ENCODE results near the gene EHBP1.

Gene EHBP1

DNA sequence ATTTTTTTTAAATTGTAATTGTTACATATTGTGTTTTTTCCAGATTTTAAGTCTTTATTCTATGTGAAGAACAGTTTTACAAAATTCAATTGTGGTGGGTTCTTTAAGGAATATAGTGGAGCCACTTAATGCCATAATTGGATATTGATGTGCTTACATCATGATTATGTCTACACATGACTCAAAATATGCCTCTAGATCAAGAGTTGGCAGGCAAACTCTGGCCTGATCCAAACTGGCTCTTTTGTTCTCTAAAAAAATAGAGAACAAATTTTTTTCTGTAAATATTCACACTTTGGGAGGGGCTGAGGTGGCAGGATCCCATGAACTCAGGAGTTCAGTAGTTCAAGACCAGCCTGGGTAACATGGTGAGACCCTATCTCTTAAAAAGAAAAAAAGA, 8.3 kb downstream of the EHBP1 start:
- H3K9ac ChIP-seq = no peak overlapping the region
- peaks cover 0 to 3% (median 0%) of the 10 kb centered on the region in 10 experiments; a peak in 1 of 20 replicates for H3K4me1 ChIP-seq
- H3K4me3 ChIP-seq = no peak overlapping the region
- H3K36me3 ChIP-seq = peaks cover 17 to 82% (median 54%) of the 10 kb centered on the region in 11 experiments; a peak in 21 of 22 replicates
- H3K9me3 ChIP-seq (replicated peaks in 1 of 11) = peaks cover 12 to 29% (median 21%) of the 10 kb centered on the region in 11 experiments; a peak in 20 of 22 replicates
- H3K4me2 ChIP-seq = no peak overlapping the region
- no peak for TF ChIP-seq Cebpa-rat (IDR thresholded peaks at IDR 0.05)
- H3K27me3 ChIP-seq = no peaks in the 10 kb centered on the region
- H4K20me1 ChIP-seq = no peaks in the 10 kb centered on the region; a peak in 1 of 22 replicates
- no peak overlapping the region for H3K27ac ChIP-seq

DNA sequence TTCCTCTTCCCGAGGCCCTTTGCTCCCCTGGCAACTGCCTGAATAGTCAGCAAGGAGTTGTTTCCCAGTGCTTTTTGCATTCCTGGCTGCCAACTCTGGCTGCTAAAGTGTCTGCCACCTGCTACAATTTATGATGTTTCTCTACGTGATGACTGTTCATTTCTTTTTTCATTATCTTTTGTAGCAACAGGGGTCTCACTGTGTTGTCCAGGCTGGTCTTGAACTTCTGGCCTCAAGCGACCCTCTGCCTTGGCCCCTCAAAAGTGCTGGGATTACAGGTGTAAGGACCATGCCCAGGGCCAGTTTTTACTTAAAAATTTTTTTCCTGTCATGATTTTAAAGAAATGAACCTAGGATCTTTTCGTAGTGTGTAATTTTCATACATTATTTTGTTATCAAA, 11.3 kb downstream of the EHBP1 start:
- Histone ChIP-seq H3K4me3 (no peak overlapping the region), H4K20me1 (no peaks in the 10 kb centered on the region; a peak in 1 of 22 replicates), H3K4me1 (no peaks in the 10 kb centered on the region), H3K27me3 (no peaks in the 10 kb centered on the region), H3K4me2 (no peak overlapping the region), H3K27ac (no peak overlapping the region), H3K9ac (no peak overlapping the region), H3K9me3 (replicated peaks in 1 of 11) (peaks cover under 1 to 21% (median 9%) of the 10 kb centered on the region in 11 experiments; a peak in 16 of 22 replicates), H3K36me3 (peaks cover 6 to 78% (median 38%) of the 10 kb centered on the region in 11 experiments; a peak in 20 of 22 replicates)
- no peak for TF ChIP-seq Cebpa-rat (IDR thresholded peaks at IDR 0.05)

DNA sequence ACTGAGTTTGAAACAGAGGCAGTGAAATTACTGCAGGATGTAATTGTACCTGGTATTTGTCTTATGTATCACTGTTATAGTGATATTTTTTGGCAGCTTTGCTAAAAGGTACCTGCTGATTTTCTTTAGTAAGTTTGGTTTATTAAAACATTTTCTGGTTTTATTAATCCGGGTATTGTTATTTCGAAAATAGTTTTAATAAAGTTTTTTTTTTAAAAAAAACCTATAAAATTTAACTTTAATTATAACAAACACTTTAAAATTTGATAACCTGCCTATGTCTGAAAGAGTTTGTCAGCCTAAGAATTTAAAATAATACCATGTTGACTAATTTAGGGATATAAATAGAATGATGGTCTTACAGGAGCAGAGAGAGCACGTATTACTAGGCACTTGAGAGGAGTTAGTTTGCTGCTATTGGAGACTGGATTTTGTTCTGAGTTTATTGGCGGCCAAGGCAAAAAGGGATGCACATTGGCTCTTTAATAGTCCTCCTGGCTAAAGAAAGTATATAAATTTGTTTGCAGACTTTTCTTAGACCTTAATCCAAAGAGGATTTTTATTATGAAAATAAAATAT, 12.1 kb downstream of the EHBP1 start:
- H3K36me3 ChIP-seq = peaks cover 13 to 78% (median 38%) of the 10 kb centered on the region in 11 experiments; a peak in 20 of 22 replicates
- no peak overlapping the region for H3K4me2 ChIP-seq
- no peaks in the 10 kb centered on the region for H3K4me1 ChIP-seq
- H3K27ac ChIP-seq = no peak overlapping the region
- peaks cover 7 to 30% (median 14%) of the 10 kb centered on the region in 11 experiments for H3K9me3 ChIP-seq (replicated peaks in 1 of 11)
- no peak overlapping the region for H3K4me3 ChIP-seq
- TF ChIP-seq Cebpa-rat (IDR thresholded peaks at IDR 0.05) = no peak
- no peak overlapping the region for H3K9ac ChIP-seq
- H4K20me1 ChIP-seq = no peaks in the 10 kb centered on the region; a peak in 1 of 22 replicates
- no peaks in the 10 kb centered on the region for H3K27me3 ChIP-seq

DNA sequence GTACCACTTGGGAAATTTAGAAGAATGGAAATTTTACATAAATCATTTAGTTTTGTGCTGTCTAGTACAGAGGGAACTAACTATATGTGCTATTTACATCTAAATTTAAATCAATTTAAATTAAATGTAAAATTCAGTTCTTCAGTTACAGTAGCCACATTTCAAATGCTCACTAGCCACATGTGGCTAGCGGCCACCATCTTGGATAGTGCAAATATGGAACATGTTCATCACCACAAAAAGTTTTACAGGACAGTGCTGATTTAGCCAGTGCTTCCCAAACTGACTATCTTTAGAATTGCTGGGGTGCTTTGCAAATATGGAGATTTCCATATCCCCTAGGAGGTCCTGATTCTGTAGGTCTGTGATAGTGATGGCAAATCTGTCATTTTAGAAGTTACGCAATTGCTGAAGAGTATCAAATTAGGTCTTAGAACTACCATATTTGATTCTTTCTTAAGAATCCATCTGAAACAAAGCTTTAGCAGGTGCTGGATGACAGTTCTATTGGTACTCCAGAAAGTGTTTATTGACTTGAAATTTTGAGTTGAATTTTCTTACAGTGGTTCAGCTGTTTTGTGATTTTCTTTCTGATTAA, 12.8 kb downstream of the EHBP1 start:
- Histone ChIP-seq H4K20me1 (no peaks in the 10 kb centered on the region; a peak in 1 of 22 replicates), H3K27ac (no peak overlapping the region), H3K4me2 (no peak overlapping the region), H3K36me3 (peaks cover 17 to 75% (median 42%) of the 10 kb centered on the region in 11 experiments; a peak in 20 of 22 replicates), H3K4me3 (no peak overlapping the region), H3K4me1 (no peaks in the 10 kb centered on the region), H3K9ac (no peak overlapping the region), H3K9me3 (replicated peaks in 1 of 11) (peaks cover 15 to 37% (median 22%) of the 10 kb centered on the region in 11 experiments), H3K27me3 (no peaks in the 10 kb centered on the region)
- TF ChIP-seq Cebpa-rat (IDR thresholded peaks at IDR 0.05) = peak in 4 of 11 experiments; percentile 32 to 64 (median 48); a peak in 4 of 22 replicates

DNA sequence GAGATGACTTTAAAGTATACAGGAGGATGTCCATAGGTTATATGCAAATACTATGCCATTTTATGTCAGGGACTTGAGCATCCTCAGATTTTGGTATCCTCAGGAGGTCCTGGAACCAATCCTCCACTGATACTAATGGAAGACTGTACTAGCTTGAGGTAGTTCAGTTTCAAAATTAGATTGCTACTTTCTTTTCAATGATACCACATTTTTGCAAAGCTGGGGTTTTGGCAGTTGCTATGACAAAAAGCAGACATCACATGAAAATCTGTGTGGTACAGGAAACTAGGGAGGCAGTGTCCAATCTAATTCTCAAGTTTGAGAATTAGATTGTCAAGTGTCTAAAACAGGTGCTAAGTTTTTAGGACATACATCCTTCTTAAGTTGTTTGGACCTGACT, 14.2 kb downstream of the EHBP1 start:
- no peak overlapping the region for H3K4me2 ChIP-seq
- no peak overlapping the region for H3K9ac ChIP-seq
- H3K27me3 ChIP-seq = no peaks in the 10 kb centered on the region
- no peaks in the 10 kb centered on the region for H3K4me1 ChIP-seq
- no peak overlapping the region for H3K4me3 ChIP-seq
- peaks cover 29 to 51% (median 36%) of the 10 kb centered on the region in 11 experiments for H3K9me3 ChIP-seq (replicated peaks in 1 of 11)
- peaks cover 17 to 79% (median 46%) of the 10 kb centered on the region in 11 experiments; a peak in 20 of 22 replicates for H3K36me3 ChIP-seq
- no peaks in the 10 kb centered on the region for H4K20me1 ChIP-seq
- no peak overlapping the region for H3K27ac ChIP-seq
- no peak for TF ChIP-seq Cebpa-rat (IDR thresholded peaks at IDR 0.05)

DNA sequence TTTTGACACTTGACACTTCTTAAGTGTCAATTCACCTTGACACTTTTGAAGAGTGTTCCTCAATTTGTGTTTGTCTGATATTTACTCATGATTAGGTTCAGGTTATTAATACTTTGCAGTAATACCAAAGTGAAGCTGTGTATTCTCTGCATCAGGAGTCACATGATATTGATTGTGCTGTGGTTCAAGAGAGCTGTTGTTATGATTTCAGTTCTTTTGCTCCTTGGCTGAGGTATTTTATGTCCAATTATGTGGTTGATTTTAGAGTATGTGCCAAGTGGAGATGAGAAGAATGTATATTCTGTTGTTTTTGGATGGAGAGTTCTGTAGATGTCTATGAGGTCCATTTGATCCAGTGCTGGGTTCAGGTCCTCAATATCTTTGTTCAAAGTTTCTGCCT, 17.2 kb downstream of the EHBP1 start:
- Histone ChIP-seq H3K4me2 (no peak overlapping the region), H3K27me3 (no peaks in the 10 kb centered on the region), H3K9ac (no peak overlapping the region), H3K36me3 (peaks cover 14 to 72% (median 34%) of the 10 kb centered on the region in 11 experiments; a peak in 18 of 22 replicates), H3K9me3 (replicated peaks in 1 of 11) (peaks cover 29 to 59% (median 50%) of the 10 kb centered on the region in 11 experiments), H4K20me1 (no peaks in the 10 kb centered on the region; a peak in 2 of 22 replicates), H3K4me1 (no peaks in the 10 kb centered on the region), H3K27ac (no peak overlapping the region), H3K4me3 (no peak overlapping the region)
- no peak for TF ChIP-seq Cebpa-rat (IDR thresholded peaks at IDR 0.05)

DNA sequence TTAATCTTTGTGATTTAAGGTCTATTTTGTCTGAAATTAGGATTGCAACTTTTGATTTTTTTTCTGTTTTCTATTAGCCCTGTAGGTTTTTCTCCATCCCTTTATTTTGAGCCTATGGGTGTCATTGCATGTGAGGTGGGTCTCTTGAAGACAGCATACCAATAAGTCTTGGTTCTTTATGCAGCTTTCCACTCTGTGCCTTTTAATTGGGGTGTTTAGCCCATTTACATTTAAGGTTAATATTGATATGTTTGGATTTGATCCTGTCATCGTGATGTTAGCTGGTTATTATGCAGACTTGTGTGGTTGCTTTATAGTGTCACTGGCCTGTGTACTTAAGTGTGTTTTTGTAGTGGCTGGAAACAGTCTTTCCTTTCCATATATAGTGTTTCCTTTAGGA, 17.7 kb downstream of the EHBP1 start:
- H4K20me1 ChIP-seq = no peaks in the 10 kb centered on the region; a peak in 3 of 22 replicates
- H3K36me3 ChIP-seq = peaks cover 13 to 66% (median 33%) of the 10 kb centered on the region in 11 experiments; a peak in 18 of 22 replicates
- H3K27ac ChIP-seq = no peak overlapping the region
- no peaks in the 10 kb centered on the region for H3K4me1 ChIP-seq
- H3K4me2 ChIP-seq = no peak overlapping the region
- H3K9ac ChIP-seq = no peak overlapping the region
- TF ChIP-seq Cebpa-rat (IDR thresholded peaks at IDR 0.05) = no peak
- H3K9me3 ChIP-seq (replicated peaks in 1 of 11) = peaks cover 29 to 58% (median 49%) of the 10 kb centered on the region in 11 experiments
- H3K4me3 ChIP-seq = no peak overlapping the region
- no peaks in the 10 kb centered on the region for H3K27me3 ChIP-seq

DNA sequence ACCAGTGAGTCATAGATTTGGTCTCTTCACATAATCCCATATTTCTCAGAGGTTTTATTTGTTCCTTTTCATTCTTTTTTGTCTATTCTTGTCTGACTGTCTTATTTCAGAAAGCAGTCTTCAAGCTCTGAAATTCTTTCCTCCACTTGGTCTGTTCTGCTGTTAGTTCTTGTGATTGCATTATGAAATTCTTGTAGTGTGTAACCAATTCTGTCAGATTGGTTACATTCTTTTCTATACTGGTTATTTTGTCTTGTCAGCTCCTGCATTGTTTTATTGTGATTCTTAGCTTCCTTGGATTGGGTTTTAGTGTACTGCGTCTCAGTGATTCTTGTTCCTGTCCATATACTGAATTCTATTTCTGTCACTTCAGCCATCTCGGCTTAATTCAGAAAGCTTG, 18.6 kb downstream of the EHBP1 start:
- Histone ChIP-seq H4K20me1 (no peaks in the 10 kb centered on the region; a peak in 3 of 22 replicates), H3K4me2 (no peak overlapping the region), H3K9ac (no peak overlapping the region), H3K27ac (no peak overlapping the region), H3K27me3 (no peaks in the 10 kb centered on the region), H3K4me3 (no peak overlapping the region), H3K4me1 (no peaks in the 10 kb centered on the region), H3K36me3 (peaks cover 11 to 57% (median 31%) of the 10 kb centered on the region in 11 experiments; a peak in 17 of 22 replicates), H3K9me3 (replicated peaks in 1 of 11) (peaks cover 29 to 51% (median 46%) of the 10 kb centered on the region in 11 experiments)
- TF ChIP-seq Cebpa-rat (IDR thresholded peaks at IDR 0.05) = no peak

DNA sequence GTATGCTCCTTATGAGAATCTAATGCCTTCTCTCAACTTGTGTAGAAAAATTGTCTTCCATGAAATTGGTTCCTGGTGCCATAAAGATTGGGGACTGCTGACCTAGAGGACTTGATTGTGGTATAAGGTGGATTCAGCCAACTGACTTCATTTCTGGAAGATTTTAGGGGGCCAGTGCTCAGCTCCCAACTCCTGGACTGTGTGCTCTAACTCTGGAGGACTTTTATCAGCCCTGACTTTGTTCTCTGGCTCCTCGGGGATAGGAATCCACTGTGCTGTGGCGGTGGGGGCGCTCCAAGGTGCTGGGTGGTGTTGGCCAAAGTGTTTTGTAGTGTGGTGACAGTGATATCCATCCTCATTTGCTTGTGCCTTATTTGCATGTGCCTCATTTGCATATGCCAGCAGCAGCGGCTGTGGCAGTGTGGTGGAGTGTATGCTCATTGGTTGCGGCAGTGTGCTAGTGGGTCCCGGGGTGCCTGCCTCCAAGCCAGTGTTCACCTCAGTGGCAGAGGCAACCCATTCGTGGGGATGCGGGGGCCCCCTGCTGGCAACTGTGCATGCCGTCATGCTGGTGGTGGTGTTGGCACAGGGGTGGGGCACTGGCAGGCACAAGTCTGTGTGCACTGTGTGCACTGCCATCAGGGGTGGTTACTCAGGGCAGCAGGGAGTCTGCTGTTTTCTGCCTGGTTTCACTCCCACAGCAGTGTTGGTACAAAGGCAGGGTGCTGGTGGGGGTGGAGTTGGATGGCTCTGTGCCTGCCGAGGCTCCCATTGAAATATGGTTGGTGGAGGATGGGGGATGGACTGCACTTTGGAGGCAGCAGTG, 19.6 kb downstream of the EHBP1 start:
- Histone ChIP-seq H3K36me3 (peaks cover 11 to 48% (median 28%) of the 10 kb centered on the region in 11 experiments; a peak in 15 of 22 replicates), H3K4me2 (no peak overlapping the region), H3K27me3 (no peaks in the 10 kb centered on the region), H3K27ac (no peak overlapping the region), H3K9me3 (replicated peaks in 1 of 11) (peaks cover 29 to 51% (median 45%) of the 10 kb centered on the region in 11 experiments), H3K4me1 (no peaks in the 10 kb centered on the region), H4K20me1 (no peaks in the 10 kb centered on the region; a peak in 3 of 22 replicates), H3K4me3 (no peak overlapping the region), H3K9ac (no peak overlapping the region)
- no peak for TF ChIP-seq Cebpa-rat (IDR thresholded peaks at IDR 0.05)
